GM18867 (cell line): Measurements from ENCODE around the gene SERPIND1.
"Not testable (repeated sequence)": the region's sequence is repeated elsewhere in the genome, so short reads cannot be mapped to it uniquely, and the experiment has no call there.

Experiments used
- ATAC-seq: cut with Tn5 transposase; IDR thresholded peaks from one replicate; pipeline ENCODE4 v1.9.1; 2021; ENCODE audit warnings: mild to moderate bottlenecking, moderate library complexity; ENCODE audit not compliant: unreplicated experiment

SERPIND1 gene, protein sequence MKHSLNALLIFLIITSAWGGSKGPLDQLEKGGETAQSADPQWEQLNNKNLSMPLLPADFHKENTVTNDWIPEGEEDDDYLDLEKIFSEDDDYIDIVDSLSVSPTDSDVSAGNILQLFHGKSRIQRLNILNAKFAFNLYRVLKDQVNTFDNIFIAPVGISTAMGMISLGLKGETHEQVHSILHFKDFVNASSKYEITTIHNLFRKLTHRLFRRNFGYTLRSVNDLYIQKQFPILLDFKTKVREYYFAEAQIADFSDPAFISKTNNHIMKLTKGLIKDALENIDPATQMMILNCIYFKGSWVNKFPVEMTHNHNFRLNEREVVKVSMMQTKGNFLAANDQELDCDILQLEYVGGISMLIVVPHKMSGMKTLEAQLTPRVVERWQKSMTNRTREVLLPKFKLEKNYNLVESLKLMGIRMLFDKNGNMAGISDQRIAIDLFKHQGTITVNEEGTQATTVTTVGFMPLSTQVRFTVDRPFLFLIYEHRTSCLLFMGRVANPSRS

DNA sequence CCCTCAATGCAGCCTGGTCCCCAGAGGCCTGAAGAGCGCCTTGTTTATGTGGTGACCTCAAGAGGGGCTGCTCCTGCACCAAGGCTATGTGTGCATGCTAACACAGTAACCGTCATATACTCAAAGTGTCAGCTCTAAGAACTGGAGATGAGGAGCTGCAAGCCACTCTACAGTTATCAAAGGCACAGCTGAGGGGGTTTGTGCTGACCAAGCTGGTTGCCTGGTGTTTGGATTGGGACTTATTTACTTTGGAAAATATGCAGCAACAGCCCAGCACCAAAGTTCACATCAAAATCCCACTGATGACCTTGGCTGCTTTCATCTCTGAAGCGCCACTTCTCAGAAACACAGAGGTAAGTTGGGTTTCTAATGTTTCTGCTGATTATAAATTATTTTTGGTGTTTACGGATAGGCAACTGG lies at the start of gene SERPIND1:
TSS of gene SERPIND1 (plus strand) at position 321 of the 420 bp plus-strand sequence. CDS start 5,200 bp downstream, outside the sequence.
- no peak for ATAC-seq

DNA sequence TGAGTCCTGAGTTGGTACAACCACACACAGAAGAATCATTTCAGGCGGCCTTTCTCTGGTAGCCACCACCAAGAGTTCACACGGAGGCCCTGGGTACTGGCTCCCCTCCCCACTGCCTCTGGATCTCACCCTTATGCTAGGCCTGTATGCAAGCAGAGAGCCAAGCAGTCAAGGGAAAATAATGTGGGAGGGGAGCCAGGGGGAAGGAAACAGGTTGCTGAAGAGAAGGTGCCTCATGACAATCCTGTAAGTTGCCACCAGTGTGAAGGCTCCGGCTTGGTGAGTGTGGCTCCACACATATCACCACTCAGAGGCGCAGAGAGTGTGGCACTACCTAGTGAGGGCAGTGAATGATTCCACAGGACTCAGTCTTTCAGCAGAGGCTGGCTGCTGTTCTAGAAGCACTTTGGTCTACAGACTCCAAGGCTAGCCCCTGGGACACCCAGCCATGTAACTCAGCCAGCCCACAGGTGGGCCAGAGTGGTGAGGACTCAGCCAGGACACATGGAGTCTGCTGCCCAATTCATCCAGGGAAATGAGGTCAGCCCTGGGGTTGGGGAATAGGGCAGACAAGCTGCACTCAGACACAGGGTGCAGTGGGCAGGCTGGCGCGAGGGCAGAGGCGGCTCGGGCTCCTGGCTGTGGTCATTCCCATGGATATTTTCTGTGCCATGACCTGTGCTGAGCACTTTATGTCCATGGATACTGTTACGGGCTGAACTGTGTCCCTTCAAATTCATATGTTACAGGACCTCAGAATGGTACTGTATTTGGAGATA lies 49.0 kb upstream of the SERPIND1 start:
- no peak for ATAC-seq

DNA sequence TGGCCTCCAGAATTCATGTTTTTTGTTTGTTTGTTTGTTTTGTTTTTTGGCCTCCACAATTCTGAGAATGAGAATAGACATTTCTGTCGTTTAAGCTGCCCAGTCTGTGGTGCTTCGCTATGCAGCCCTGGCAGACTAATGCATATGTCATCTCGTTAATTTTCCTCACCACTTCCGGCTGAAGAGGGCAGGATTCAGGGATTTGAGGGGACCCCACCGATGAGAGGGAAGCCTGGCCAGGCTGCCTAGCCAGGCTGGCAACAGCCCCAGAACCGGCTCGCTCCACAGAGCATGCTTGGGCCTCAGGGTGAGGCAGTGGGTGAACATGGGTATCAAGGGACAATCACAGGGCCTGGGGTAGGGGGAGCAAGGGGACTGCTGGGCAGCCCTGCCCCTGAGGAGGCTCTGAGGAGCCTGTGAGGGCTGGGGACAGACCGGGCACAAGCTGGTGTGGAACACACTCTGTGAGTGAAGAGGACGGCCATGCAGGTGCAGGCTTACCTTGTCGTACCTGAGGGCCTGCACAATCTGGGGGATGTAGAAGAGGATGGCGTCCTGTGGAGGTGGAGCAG lies 47.8 kb upstream of the SERPIND1 start:
- no peak for ATAC-seq

DNA sequence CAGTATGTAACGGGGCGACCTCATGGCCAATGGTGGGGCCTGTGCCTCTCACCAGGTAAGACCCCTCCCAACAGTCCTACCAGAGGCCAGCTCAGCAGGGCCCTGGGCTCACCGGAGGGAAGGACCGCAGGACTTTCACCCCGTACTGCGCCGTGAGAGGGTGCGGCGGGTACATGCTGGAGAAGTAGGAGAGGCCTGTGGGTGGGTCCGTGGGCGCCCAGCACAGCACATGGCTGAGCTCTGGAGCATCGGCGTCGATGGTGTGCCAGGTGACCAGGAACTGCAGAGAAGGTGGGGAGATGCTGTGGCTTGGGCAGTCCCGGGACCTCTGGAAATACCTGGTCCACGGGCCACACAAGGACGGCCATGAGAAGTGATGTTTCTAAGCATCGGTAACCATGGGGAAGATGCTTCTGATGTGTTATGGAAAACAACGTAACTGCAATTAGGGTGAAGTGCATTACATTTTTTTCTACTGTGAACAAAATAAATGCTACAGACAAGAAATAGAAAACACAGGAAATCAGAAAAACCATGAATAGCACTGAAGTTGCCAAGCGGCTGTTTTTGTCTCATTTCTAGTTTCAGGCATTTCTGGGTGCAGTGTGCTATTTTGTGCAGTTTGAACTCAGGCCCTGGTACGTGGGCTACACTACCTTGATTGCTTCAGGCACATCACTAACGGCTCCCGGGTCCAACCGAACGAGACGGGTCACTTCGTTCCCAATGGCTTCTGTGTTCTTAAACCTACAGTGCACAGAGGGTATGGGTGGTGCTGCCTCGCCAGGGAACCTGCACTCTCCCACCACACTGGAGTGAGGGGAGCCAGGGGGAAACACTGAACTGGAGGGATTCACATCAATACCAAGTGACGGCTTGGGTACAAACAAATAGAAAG lies 46.5 kb upstream of the SERPIND1 start:
- ATAC-seq: no peak

DNA sequence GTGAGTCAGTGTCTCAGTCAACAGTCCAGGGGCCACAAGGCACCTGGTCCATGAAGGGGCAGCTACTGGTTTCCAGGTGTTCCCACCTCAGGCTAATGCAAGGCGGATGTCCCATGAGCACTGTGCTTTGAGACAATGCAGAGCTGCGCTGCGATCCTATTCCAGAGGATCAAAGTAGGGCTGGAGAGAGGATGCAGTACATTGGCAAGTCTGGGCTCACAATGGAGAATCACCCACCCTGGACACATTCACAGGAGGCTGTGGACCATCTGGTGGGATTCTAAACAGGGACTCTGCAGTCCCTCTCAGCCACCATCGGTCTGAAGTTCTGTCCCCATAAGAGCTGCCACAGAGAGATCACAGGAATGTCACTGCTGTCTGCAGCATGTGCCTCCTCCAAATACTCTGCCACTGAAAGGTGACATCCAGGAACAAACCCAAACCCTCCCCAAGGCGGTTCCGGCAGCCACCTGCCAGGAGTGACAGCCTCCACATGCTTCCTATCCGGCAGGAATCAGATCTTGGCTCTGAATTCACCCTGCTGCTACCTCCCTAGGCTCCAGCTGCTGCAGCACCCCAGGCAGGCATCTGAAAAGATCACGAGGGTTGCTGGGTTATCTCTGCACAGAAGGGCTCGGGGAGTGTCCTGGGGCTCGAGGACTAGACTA lies 45.3 kb upstream of the SERPIND1 start:
- ATAC-seq: no peak

DNA sequence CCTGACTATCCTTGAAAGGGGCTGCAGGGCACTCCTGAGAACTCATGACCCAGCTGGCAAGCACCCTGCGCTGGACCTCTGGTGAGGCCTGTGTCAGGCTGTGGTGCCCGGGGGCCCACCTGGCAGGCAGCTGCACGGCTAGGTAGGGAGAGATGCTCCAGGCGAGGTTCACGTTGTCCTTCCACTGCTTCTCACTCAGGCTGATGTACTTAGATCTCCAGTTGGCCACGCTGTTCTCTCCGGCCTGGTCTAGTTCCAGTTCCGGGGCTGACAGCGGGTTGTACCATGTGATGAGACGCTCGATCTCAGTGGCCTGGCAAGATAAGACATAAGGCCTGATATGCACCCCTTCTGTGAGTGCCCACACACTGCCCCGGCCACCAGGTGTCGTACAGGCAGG lies 44.7 kb upstream of the SERPIND1 start:
- no peak for ATAC-seq

DNA sequence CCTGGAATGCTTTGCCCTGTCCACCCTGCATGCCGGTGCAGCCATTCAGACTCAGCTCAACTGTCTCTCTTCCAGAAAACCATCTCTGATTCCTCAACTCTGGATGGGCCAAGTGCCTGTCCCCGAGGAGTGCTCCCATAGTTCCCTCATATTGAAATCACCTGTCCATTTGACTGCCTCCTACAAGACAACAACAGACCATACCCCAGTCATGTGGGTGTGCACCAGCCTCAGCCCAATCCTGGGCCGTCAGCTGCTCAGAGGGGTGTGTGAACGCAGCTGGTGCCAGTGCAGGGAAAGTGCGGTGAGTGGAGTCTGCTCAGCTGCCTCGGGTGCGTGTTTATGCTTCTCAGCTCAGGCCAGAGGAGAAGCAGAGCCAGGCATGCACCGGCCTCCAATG lies 41.5 kb upstream of the SERPIND1 start:
- not testable (repeated sequence) for ATAC-seq

DNA sequence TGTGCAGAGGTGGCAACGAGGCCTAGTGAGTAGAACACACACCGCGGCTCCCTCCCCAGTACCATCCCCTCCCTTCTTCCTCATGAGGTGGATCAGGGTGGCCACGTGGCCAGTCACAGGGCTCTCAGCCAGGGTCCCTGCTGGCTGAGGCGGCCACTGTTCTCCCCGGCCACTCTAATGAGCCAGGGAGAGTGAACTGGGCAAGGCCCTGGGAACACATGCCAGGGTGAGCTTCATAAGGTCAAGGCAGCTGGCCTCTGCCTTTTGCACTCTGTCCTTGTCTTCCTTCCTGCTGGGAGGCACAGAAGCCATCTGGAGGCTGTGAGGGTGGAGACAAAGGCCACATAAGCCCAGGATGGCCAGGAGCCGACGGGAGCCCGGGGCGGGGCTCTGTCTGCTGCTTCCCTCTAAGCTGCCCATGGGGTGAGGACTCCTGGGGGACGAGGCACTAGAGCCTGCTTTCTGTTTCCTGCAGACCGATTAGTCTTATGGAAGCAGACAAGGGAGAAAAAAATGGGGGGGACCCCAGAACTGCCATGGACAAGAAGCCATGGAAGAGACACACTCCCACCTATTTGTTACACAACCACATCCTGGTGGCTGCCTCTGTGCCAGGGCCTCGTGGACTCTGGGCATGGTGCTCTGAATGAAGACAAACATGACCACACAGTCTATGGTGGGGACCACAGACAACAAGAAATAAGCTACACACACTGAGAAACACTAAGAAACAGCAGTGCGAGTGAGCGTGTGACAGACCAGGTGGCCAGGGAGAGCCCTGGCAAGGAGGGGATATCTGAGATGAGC lies 38.4 kb upstream of the SERPIND1 start:
- not testable (repeated sequence) for ATAC-seq

DNA sequence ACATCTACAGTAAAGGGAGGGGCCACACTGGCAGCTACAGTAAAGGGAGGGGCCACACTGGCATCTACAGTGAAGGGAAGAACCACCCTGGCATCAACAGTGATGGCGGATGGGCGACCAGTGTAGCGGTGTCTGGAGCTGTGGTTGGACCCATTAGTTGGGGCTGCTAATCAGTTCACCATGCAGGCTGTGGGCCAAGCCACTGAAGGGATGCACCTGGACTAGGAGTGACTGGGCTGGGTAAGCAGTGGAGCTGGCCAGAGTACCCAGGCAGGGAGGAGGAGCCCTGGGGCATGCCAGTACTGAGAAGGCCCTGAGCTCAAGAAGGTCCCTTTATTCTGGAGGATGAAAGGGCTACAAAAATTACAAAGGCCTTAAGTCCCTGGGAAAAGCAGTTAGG lies 37.0 kb upstream of the SERPIND1 start:
- not testable (repeated sequence) for ATAC-seq

DNA sequence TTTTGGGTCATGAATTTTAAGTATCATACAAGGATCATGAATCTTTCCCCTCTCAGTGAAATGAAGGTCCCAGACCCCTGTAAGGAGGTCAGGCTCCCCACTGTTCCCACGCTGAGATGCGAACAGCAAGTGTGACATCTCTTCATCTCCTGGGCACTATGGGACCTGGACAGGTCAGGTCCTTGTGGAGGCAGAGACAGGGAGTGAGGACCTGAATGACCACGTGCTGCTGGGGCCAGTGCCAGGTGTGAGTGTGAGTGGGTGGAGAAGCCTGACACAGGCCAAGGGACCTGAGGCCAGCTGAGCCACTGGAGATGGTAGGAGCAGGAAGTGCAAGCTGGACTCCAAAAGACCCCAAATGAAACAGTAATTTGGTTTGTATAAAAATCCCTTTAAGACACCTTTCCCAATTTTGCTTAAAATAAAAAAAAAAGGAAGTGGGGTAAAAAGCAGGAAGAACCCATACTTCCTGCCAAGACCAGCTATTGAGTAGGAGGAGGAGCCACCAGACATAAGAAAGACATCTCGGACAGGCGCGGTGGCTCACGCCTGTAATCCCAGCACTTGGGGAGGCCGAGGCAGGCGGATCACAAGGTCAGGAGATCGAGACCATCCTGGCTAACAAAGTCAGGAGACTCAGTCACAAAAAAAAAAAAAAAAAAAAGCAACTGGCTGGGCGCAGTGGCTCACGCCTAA lies 35.4 kb upstream of the SERPIND1 start:
- no peak for ATAC-seq

DNA sequence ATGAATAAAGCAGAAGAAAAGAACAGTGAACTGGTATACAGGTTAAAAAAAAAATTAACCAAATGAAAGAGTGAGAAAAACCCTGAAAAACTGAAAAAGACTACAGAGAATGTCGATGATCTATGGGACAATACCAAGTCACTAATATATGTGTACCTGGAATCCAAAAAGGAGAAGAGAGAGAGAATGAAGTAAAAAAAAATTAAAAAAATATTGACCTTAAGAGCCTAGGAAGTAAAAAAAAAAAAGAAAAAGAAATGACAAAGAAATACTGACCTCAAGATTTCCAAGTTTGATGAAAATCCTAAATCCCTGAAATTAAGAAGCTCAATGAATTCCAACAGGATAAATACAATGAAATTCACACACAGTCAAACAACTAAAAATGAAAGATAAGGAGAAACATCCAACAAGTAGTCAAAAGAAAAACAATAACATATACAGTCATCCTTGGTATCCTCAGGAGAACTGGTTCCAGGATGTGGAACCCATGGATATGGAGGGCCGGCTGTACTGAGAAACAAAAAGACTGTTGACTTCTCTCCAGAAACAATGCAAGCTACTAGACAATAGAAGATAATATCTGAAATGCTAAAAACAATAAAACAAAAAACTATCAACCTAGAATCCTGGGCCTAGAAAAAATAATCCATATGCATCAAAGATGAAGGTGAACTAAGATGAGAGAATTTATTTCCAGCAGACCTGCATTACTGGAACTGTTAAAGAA lies 33.5 kb upstream of the SERPIND1 start:
- ATAC-seq: no peak

DNA sequence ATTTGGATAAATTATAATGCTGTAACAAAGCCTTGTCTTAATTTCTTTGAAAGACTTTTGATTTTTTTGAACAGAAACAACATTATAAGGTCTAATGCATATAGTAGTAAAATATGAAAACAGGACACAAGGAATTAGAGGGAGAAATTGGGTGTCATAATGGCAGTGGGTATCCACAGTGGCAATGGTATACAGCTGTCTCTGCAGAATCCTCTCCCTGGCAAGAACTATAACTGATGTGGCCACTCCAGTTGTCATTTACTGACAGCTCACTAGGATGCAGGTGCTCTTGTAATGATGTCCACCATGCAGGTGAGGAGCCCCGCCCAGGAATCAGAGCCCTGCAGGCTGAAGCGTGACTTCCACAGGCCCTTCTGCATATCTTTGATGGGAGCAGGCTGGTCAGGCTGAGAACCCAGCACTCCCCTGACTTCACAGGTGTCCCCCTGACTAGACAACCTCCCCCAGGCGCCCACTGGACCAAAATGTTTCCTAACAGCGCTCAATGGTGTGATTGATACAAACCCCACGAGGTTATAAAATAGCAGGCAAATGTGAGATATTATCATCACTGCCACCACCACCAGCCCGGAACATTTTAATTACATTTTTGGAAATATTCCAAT lies 32.8 kb upstream of the SERPIND1 start:
- ATAC-seq: no peak

DNA sequence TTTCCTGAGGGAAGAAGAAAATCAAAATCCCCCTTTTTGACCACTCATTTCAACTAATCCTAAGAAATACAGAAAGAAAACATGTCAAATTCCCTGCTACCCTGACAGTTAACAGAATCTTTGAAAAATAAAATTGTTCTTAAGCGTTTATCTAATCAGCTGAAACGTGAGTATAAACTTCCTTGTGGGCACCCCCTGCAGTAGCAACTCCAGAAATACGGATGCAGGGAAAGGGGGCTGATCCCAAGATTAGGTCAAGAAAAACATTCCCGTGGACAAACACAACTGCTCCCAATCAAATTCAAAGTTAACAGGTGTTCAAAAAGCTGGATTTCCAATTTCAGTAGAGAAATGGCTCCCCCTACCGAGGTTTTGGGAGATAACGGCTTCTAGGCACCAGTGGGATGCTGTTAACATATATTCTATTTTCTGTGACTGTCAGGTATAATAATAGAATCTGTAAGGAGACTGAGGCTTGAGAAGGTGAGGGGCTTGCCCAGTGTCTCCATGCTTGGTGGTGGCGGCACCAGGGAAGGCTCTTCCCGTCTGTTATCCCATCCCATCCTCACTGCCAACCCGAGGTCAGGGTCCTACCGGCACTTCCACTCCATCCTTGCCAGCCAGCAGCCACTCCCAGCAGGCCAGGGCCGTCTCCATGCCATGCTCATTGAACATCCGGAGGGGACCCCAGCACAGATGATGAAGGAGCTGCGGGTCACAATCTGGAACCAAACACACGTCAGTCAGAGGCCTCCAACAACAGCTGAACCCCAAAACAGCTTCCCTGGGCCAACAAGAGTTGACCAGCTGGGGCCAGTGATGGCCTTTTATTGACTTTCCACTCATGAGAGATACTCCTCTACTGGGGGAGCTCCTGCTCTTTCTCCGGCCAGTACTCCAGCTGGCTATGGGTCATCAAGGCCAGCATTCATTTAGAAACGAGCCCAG lies 32.0 kb upstream of the SERPIND1 start:
- no peak for ATAC-seq

DNA sequence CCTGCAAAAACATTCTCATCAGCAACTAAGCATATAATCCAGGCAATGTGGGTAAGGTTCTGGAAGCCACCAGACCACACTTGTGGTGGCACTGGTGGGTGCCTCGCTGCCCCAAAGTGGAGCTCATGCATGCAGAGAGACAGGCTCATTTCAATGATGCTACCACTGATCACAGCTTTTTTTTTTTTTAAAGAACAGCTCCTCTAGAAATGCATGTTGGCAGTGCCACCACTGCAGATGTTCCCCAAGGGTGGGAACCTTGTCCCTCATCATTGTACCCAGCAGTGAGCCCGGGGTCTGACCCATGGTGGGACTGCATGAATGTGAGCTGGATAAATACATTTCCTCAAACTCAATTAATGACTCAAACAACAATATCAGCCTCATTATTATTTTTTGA lies 31.1 kb upstream of the SERPIND1 start:
- no peak for ATAC-seq

DNA sequence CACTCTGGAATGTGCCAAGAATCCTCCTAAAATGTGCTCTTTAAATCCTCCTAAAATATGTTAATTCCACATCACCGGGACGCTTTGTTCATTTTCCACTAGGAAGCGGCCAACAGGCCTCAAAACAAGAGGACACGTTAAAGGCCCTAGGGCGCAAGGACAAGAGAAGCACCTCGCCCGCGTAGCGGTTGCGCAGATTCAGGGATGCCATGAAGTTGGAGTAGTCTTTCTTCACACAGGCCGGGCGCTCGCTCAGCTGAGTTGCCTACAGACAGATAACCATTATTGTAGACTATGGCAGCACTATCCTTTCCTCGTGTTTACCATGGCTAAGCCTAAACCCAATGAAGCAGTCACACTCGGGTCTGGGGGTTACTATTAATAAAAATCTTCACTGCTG lies 29.5 kb upstream of the SERPIND1 start:
- ATAC-seq: no peak

DNA sequence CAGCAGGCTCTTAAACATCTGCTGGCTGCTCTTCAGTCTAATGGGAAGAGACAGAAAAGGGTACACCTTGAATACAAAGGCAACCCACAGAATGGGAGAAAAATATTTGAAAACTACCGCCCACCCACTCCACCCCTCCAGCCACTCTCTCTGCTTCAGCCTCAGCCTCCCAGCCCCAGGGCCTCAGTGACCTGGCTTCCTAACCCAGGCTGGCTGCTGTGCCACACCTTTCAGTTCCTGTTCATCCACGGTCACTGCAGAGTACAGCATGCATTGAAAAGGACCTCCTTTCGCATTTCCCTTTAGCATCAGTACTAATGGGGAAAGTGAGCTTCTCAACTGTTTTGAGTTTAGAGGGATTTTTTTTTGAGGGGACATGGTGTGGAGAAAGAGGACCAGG lies 28.8 kb upstream of the SERPIND1 start:
- ATAC-seq: no peak
